ENCODE measurements around the gene HSD17B1.

HSD17B1 gene

DNA sequence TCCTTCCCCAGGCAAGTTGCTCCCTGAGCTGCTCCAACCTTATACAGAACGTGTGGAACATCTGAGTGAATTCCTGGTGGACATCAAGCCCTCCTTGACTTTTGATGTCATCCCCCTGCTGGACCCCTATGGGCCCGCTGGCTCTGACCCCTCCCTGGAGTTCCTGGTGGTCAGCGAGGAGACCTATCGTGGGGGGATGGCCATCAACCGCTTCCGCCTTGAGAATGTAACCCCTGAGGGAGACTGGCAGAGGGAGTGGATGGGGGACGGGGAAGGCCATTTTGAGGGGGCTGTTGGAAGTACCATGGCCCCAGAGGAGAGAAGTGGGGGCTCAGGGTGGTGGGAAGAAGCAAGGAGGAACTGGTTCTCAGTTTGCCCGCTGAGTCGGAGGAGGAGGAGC lies 11.2 kb downstream of the HSD17B1 start:
- peaks cover 0 to 34% (median 29%) of the 10 kb centered on the region in 5 donors for H3K36me3 ChIP-seq (ENCODE audit: control insufficient read depth in 5 of 5, insufficient read depth in 5 of 5, low read length in 5 of 5)
- H3K9ac ChIP-seq (ENCODE audit: low read length in 5 of 5), result peak overlapping the region in 3 of 5 donors; percentile 42 to 98 (median 98)
- H3K27me3 ChIP-seq (ENCODE audit: control insufficient read depth in 5 of 5, insufficient read depth in 4 of 5, low read length in 5 of 5), result no peaks in the 10 kb centered on the region
- H3K4me3 ChIP-seq (ENCODE audit: low read depth in 1 of 5, low read length in 5 of 5), result peak overlapping the region in 1 of 5 donors; percentile 56
- H3K9me3 ChIP-seq (ENCODE audit: control insufficient read depth in 5 of 5, low read length in 5 of 5), result no peaks in the 10 kb centered on the region
- H3K27ac ChIP-seq (ENCODE audit: low read depth, low read length), result peak overlapping the region; percentile 30
- peaks cover 12 to 66% (median 57%) of the 10 kb centered on the region in 5 donors for H3K4me1 ChIP-seq (ENCODE audit: control insufficient read depth in 5 of 5, insufficient read depth in 5 of 5, low read length in 5 of 5)

GRCh38 chr17:42564815-42565522 lies 12.2 kb downstream of the HSD17B1 start:
- H3K4me1 ChIP-seq (ENCODE audit: control insufficient read depth in 5 of 5, insufficient read depth in 5 of 5, low read length in 5 of 5), result peaks cover 12 to 72% (median 57%) of the 10 kb centered on the region in 5 donors
- H3K9ac ChIP-seq (ENCODE audit: low read length in 5 of 5), result peak overlapping the region in 1 of 5 donors; percentile 42
- H3K36me3 ChIP-seq (ENCODE audit: control insufficient read depth in 5 of 5, insufficient read depth in 5 of 5, low read length in 5 of 5), result peaks cover 0 to 44% (median 39%) of the 10 kb centered on the region in 5 donors
- H3K9me3 ChIP-seq (ENCODE audit: control insufficient read depth in 5 of 5, low read length in 5 of 5), result no peaks in the 10 kb centered on the region
- H3K27me3 ChIP-seq (ENCODE audit: control insufficient read depth in 5 of 5, insufficient read depth in 4 of 5, low read length in 5 of 5), result no peaks in the 10 kb centered on the region
- H3K27ac ChIP-seq (ENCODE audit: low read depth, low read length), result peak overlapping the region; percentile 30
- no peak overlapping the region for H3K4me3 ChIP-seq (ENCODE audit: low read depth in 1 of 5, low read length in 5 of 5)

GRCh38 chr17:42565523-42566214 lies 12.9 kb downstream of the HSD17B1 start:
- H3K27ac ChIP-seq (ENCODE audit: low read depth, low read length), result peak overlapping the region; percentile 91

GRCh38 chr17:42566215-42566882 lies 13.6 kb downstream of the HSD17B1 start:
- peaks cover 0 to 55% (median 44%) of the 10 kb centered on the region in 5 donors for H3K36me3 ChIP-seq (ENCODE audit: control insufficient read depth in 5 of 5, insufficient read depth in 5 of 5, low read length in 5 of 5)
- H3K27ac ChIP-seq (ENCODE audit: low read depth, low read length), result peak overlapping the region; percentile 91
- no peaks in the 10 kb centered on the region for H3K27me3 ChIP-seq (ENCODE audit: control insufficient read depth in 5 of 5, insufficient read depth in 4 of 5, low read length in 5 of 5)
- H3K9ac ChIP-seq (ENCODE audit: low read length in 5 of 5), result peak overlapping the region; percentile 44 to 94 (median 85)
- peak overlapping the region in 4 of 5 donors; percentile 82 to 90 (median 84) for H3K4me3 ChIP-seq (ENCODE audit: low read depth in 1 of 5, low read length in 5 of 5)
- H3K4me1 ChIP-seq (ENCODE audit: control insufficient read depth in 5 of 5, insufficient read depth in 5 of 5, low read length in 5 of 5), result peaks cover 13 to 75% (median 63%) of the 10 kb centered on the region in 5 donors
- no peaks in the 10 kb centered on the region for H3K9me3 ChIP-seq (ENCODE audit: control insufficient read depth in 5 of 5, low read length in 5 of 5)

More at GRCh38 chr17:42565523-42566214, 12.9 kb downstream of the HSD17B1 start:
- H3K4me3 ChIP-seq (ENCODE audit: low read depth in 1 of 5, low read length in 5 of 5), result no peak overlapping the region
- no peaks in the 10 kb centered on the region for H3K9me3 ChIP-seq (ENCODE audit: control insufficient read depth in 5 of 5, low read length in 5 of 5)
- peaks cover 12 to 72% (median 58%) of the 10 kb centered on the region in 5 donors for H3K4me1 ChIP-seq (ENCODE audit: control insufficient read depth in 5 of 5, insufficient read depth in 5 of 5, low read length in 5 of 5)
- H3K9ac ChIP-seq (ENCODE audit: low read length in 5 of 5), result peak overlapping the region in 4 of 5 donors; percentile 44 to 89 (median 80)
- no peaks in the 10 kb centered on the region for H3K27me3 ChIP-seq (ENCODE audit: control insufficient read depth in 5 of 5, insufficient read depth in 4 of 5, low read length in 5 of 5)
- peaks cover 0 to 48% (median 43%) of the 10 kb centered on the region in 5 donors for H3K36me3 ChIP-seq (ENCODE audit: control insufficient read depth in 5 of 5, insufficient read depth in 5 of 5, low read length in 5 of 5)

- Histone ChIP-seq H3K36me3 (ENCODE audit: control insufficient read depth in 5 of 5, insufficient read depth in 5 of 5, low read length in 5 of 5) (peaks cover 0 to 62% (median 50%) of the 10 kb centered on the region in 5 donors), H3K4me3 (ENCODE audit: low read depth in 1 of 5, low read length in 5 of 5) (peak within 1 kb of the TSS; percentile 81 to 90 (median 83)), H3K27ac (ENCODE audit: low read depth, low read length) (peak within 1 kb of the TSS; percentile 91), H3K9me3 (ENCODE audit: control insufficient read depth in 5 of 5, low read length in 5 of 5) (no peaks in the 10 kb centered on the region), H3K4me1 (ENCODE audit: control insufficient read depth in 5 of 5, insufficient read depth in 5 of 5, low read length in 5 of 5) (peaks cover 19 to 76% (median 64%) of the 10 kb centered on the region in 5 donors), H3K27me3 (ENCODE audit: control insufficient read depth in 5 of 5, insufficient read depth in 4 of 5, low read length in 5 of 5) (no peaks in the 10 kb centered on the region), H3K9ac (ENCODE audit: low read length in 5 of 5) (peak within 1 kb of the TSS; percentile 76 to 94 (median 89))
These were observed 14.3 kb downstream of the HSD17B1 start, which contains the start of gene MLX for GRCh38 chr17:42566883-42567573. TSS of gene MLX (plus strand) at chr17:42567100. CDS start at chr17:42567125, 25 bp downstream.

DNA sequence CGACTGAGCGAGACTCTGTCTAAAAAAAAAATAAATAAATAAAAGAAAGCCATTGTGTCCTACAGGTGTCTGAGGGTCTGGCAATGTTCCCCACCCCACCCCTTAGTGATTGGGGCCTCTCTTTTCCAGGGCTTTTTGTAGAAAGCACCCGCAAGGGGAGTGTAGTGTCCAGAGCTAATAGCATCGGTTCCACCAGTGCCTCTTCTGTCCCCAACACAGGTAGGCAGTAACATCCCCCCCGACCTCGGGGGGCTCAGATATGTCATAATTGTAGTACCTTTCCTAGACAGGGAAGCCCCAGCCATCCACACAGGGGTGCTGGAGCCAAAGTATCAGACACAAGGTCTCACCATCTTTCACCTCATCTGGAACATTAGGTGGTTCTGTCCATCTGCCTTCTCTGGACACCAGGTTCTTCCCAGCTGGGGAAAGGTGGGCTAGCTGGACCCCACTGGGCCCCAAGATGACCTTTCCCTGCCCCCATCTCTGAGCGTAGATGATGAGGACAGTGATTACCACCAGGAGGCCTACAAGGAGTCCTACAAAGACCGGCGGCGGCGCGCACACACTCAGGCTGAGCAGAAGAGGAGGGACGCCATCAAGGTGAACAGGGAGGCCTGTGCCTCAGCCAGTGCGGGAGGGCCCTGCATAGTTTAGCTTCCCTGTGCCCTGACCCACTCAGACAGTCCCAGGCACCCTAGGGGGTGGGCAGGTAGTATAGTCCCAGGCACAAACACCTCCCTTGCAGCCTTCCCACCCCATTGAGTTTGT lies 15.8 kb downstream of the HSD17B1 start:
- no peak overlapping the region for H3K4me3 ChIP-seq (ENCODE audit: low read depth in 1 of 5, low read length in 5 of 5)
- peak overlapping the region in 2 of 5 donors; percentile 31 to 58 for H3K9ac ChIP-seq (ENCODE audit: low read length in 5 of 5)
- H3K27me3 ChIP-seq (ENCODE audit: control insufficient read depth in 5 of 5, insufficient read depth in 4 of 5, low read length in 5 of 5), result no peaks in the 10 kb centered on the region
- peak overlapping the region; percentile 26 for H3K27ac ChIP-seq (ENCODE audit: low read depth, low read length)
- H3K4me1 ChIP-seq (ENCODE audit: control insufficient read depth in 5 of 5, insufficient read depth in 5 of 5, low read length in 5 of 5), result peaks cover 14 to 65% (median 54%) of the 10 kb centered on the region in 5 donors
- peaks cover 0 to 76% (median 64%) of the 10 kb centered on the region in 5 donors for H3K36me3 ChIP-seq (ENCODE audit: control insufficient read depth in 5 of 5, insufficient read depth in 5 of 5, low read length in 5 of 5)
- H3K9me3 ChIP-seq (ENCODE audit: control insufficient read depth in 5 of 5, low read length in 5 of 5), result no peaks in the 10 kb centered on the region

DNA sequence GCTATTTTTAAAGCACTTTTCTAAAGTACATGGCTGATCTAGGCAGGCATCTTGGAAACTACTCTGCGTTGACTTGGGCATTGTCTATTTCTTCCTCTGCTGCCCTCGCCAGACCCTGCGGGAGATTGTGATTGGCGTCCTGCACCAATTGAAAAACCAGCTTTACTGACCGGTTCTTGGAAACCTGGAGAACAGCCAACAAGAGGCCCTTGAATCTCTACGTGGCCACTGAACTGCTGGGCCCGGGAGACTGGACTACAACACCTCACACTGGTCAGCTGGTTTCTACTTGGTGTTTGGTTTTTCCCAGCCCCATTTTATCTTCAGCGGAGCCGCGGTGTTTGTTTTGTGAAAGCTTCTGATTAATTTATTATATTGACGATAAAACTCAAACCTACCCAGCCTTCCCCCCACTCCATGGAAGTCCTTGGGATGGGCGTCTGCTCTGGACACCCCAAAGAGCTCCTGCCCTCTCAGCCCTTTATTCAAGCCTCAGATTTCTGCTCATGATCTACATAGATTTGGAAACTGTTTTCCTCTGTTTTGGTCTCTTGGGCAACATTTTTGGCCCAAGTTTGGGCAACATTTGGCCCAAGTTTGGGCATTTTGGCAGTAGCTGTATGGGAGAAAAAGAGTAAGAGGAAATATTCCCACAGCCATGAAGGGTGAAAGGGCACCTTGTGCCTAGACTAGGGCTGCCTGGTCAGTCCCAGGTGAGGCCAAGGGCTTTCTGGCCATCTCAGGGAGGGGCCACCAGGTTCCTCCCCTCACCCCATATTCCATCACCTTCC lies 18.9 kb downstream of the HSD17B1 start:
- H3K9me3 ChIP-seq (ENCODE audit: control insufficient read depth in 5 of 5, low read length in 5 of 5), result no peaks in the 10 kb centered on the region
- peaks cover 11 to 45% (median 37%) of the 10 kb centered on the region in 5 donors for H3K4me1 ChIP-seq (ENCODE audit: control insufficient read depth in 5 of 5, insufficient read depth in 5 of 5, low read length in 5 of 5)
- H3K9ac ChIP-seq (ENCODE audit: low read length in 5 of 5), result peak overlapping the region in 2 of 5 donors; percentile 17 to 29
- no peaks in the 10 kb centered on the region for H3K27me3 ChIP-seq (ENCODE audit: control insufficient read depth in 5 of 5, insufficient read depth in 4 of 5, low read length in 5 of 5)
- H3K27ac ChIP-seq (ENCODE audit: low read depth, low read length), result peak overlapping the region; percentile 67
- no peak overlapping the region for H3K4me3 ChIP-seq (ENCODE audit: low read depth in 1 of 5, low read length in 5 of 5)
- peaks cover 6 to 74% (median 61%) of the 10 kb centered on the region in 5 donors for H3K36me3 ChIP-seq (ENCODE audit: control insufficient read depth in 5 of 5, insufficient read depth in 5 of 5, low read length in 5 of 5)

- H3K4me1 ChIP-seq (ENCODE audit: control insufficient read depth in 5 of 5, insufficient read depth in 5 of 5, low read length in 5 of 5), result peaks cover 13 to 47% (median 40%) of the 10 kb centered on the region in 5 donors
- no peaks in the 10 kb centered on the region for H3K9me3 ChIP-seq (ENCODE audit: control insufficient read depth in 5 of 5, low read length in 5 of 5)
- H3K4me3 ChIP-seq (ENCODE audit: low read depth in 1 of 5, low read length in 5 of 5), result no peak overlapping the region
- H3K27me3 ChIP-seq (ENCODE audit: control insufficient read depth in 5 of 5, insufficient read depth in 4 of 5, low read length in 5 of 5), result no peaks in the 10 kb centered on the region
- H3K9ac ChIP-seq (ENCODE audit: low read length in 5 of 5), result peak overlapping the region in 1 of 5 donors; percentile 8
- H3K27ac ChIP-seq (ENCODE audit: low read depth, low read length), result no peak overlapping the region
- H3K36me3 ChIP-seq (ENCODE audit: control insufficient read depth in 5 of 5, insufficient read depth in 5 of 5, low read length in 5 of 5), result peaks cover 6 to 74% (median 61%) of the 10 kb centered on the region in 5 donors
These were observed 20.4 kb downstream of the HSD17B1 start for GRCh38 chr17:42573095-42573494.
